ENCODE results near the gene HLA-DMA.

HLA-DMA gene

DNA sequence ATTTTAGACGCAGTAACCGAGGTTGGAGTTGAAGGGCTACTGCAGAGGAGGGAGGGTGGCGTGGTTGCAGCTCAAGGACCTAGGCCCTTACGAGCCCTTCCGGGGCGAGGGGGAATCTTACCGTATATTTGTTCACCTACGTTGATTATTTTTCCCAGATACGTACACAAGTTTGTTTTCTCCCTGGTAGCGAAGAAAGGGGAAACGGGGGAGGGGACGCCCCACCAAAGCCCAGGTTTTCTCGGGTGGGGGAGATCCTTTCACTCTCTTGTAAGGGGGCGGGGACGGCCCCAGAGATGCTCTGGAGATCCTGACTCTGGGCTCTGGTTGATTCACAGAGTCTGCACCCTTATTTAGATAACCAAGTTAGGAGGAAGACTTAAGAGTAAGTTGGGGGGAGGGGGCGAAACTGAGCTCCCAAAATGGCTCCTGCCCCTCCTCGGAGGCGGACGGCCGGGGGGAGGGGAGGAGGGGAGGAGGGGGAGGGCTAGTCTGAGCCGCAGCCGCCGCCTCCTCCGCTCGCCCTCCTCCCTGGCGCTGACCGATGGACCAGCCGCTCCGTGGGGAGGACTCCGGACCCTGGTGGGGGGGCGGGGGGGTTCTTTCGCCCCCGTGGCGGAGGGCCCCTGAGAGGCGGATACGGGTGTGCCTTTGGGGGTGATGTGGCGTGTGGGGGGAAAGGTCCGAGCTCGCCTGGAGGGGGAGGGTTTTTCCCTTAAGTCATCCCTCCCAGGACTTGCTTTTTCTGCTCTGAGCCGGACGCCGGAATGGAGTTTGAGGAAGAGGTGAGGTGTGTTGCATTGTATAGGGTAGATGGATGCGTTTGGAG is 17.7 kb upstream of the HLA-DMA start:
- no peak for TF ChIP-seq GATA2 (IDR thresholded peaks at IDR 0.05; ENCODE audit: low read depth, low read length)
- TF ChIP-seq GATA3 (IDR thresholded peaks at IDR 0.05; ENCODE audit: low read depth, low read length) = no peak

DNA sequence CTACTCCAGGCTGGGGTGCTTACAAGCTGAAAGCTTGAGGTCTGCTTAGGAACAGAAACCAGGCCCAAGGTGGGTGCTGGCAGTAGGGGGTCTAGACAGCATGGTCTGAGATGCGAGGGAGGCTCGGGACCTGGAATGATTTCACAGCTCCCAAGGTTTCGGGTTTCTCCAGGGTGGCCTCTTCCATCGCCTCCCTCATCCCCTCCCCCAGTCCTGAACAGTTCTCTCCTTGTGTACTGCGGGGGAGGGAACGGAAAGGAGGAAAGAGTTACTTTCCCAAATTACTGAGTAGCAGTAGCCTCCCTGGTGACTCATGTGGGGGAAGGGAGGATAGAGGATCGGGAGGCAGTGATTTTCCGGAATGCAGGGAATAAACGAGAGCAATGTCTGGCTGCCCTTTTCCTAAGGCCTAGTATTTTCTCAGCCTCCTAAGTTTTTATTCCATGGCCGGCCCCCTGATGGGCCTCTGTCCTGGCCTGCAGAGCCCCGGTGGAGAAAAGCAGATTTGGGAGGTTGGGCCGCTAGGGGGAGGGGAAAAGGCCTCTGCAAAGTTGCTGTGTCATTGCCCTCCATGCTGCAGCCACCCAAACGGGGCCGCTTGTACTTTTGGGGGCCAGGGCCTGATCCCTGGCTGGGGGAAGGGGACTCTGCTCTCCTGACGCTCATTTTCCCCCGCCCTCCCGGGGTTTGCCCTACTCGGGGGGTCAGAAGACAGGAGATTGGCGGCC is 17.0 kb upstream of the HLA-DMA start:
- TF ChIP-seq GATA2 (IDR thresholded peaks at IDR 0.05; ENCODE audit: low read depth, low read length) = no peak
- no peak for TF ChIP-seq GATA3 (IDR thresholded peaks at IDR 0.05; ENCODE audit: low read depth, low read length)

DNA sequence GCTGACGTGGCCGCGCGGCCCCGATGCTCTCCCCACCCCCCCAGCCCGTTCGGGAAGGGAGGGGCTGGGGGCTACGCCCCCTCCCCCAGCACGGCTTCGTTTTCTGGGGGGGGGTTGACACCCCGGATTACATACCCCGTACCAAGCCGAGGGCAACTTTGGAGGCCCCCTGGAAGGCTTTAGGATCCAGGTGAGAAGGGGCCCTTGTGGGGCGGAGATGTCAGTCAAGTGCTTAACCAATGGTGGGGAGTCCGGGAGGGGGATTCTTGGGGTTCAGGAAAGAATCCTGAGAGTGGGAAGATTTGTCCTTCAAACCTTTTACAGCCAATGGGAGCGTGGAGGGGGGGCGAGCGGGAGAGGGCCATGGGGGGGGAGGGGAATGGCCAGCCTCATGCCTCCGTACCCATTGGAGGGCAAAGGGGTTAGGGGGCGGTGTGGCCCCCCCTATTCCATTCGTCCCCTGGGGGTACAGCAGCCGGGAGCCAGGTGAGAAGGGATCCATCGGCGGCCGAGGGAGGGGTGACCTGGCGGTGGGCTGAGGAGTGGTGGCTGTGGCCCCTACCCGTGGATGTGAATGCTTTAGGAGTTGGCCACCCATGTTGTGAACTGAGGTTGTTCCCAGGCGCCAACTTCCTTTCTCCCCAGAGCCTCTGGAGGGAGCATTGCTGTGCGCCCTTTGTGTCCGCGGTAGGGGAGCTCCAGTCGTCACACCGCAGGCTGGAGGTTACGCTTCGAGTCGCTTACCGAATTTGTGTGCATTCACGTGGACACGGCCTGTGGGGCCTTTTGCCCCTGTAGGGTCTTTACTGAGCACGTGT is 16.2 kb upstream of the HLA-DMA start:
- TF ChIP-seq GATA3 (IDR thresholded peaks at IDR 0.05; ENCODE audit: low read depth, low read length) = no peak
- no peak for TF ChIP-seq GATA2 (IDR thresholded peaks at IDR 0.05; ENCODE audit: low read depth, low read length)

GRCh38 chr6:32968093-32968866 is 15.4 kb upstream of the HLA-DMA start, which contains the start of gene BRD2:
Gene BRD2 (plus strand): TSS chr6:32968594. CDS start chr6:32972899, 4,305 bp downstream.
- TF ChIP-seq GATA3 (IDR thresholded peaks at IDR 0.05; ENCODE audit: low read depth, low read length) (no peak), GATA2 (IDR thresholded peaks at IDR 0.05; ENCODE audit: low read depth, low read length) (peak; percentile 46; the same call in 1 of the 2 replicates)

GRCh38 chr6:32967151-32968091 is 14.5 kb upstream of the HLA-DMA start:
- TF ChIP-seq GATA3 (IDR thresholded peaks at IDR 0.05; ENCODE audit: low read depth, low read length) = no peak
- TF ChIP-seq GATA2 (IDR thresholded peaks at IDR 0.05; ENCODE audit: low read depth, low read length) = no peak

DNA sequence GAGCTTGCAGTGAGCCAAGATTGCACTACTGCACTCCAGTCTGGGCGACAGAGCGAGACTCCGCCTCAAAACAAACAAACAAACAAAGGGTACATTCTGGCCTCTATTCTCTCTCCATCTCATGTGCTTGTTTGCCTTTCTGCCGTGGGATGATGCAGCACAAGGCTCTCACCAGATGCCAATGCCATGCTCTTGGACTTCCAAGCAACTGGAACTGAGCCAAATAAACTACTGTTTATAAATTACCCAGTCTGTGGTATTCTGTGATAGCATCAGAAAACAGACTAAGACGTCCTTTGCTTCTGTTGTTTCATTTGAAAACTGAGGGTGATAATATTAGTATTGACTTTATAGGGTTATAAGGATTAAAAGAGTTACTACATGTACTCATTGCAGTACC is 11.9 kb upstream of the HLA-DMA start:
- TF ChIP-seq GATA2 (IDR thresholded peaks at IDR 0.05; ENCODE audit: low read depth, low read length) (no peak), GATA3 (IDR thresholded peaks at IDR 0.05; ENCODE audit: low read depth, low read length) (no peak)

DNA sequence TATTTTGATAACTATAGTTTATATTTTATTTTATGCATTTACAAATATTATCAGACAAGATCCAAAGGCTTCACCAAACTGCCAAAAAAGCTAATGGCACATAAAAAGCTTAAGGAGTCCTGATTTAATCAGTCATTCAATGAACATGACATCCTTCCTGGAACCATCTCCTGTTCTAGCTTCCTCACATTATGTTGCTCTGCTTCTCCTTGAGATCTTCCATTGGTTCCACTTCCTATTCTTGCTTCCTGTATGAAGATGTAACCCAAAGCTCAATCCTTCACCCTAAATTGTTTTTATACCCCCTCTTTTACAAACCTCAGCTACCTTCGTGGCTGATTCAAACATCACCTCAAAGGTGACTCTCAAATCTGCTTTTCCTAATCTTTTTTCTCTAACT is 11.0 kb upstream of the HLA-DMA start:
- TF ChIP-seq GATA2 (IDR thresholded peaks at IDR 0.05; ENCODE audit: low read depth, low read length) (no peak), GATA3 (IDR thresholded peaks at IDR 0.05; ENCODE audit: low read depth, low read length) (no peak)

GRCh38 chr6:32962213-32962826 is 9.4 kb upstream of the HLA-DMA start:
- TF ChIP-seq GATA2 (IDR thresholded peaks at IDR 0.05; ENCODE audit: low read depth, low read length) = no peak
- no peak for TF ChIP-seq GATA3 (IDR thresholded peaks at IDR 0.05; ENCODE audit: low read depth, low read length)

DNA sequence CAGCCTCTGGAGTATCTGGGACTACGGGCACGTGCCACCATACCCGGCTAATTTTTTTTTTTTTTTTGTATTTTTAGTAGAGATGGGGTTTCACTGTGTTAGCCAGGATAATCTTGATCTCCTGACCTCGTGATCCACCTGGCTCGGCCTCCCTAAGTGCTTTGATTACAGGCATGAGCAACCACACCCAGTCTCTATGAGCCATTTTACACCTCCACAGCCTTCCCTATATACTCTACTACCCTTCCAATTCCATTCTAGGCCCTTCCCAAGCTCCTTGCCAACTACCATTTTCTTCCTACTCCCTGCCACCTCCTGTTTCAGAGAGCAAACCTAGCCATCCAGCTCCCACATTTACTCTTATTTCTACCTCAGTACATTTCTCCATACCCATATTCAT is 7.7 kb upstream of the HLA-DMA start:
- no peak for TF ChIP-seq GATA3 (IDR thresholded peaks at IDR 0.05; ENCODE audit: low read depth, low read length)
- TF ChIP-seq GATA2 (IDR thresholded peaks at IDR 0.05; ENCODE audit: low read depth, low read length) = no peak

DNA sequence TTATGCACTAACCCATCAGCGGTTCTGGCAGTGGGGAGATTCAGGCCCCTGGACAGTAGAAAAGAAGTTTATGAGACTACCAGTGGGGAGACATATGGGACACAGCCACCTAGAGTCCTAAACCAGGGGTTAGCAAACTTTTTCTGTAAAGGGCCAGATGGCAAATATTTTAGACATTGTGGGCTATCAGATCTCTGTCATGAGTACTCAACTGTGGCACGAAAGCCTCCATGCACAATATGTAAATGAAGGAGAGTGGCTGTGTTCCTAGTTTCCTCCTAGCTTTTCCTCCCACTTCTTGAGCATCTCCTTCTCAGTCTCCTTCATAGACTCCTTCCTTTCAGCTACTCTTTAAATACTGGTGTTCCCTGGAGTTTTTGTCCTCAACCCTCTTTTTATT is 3.3 kb upstream of the HLA-DMA start:
- TF ChIP-seq GATA2 (IDR thresholded peaks at IDR 0.05; ENCODE audit: low read depth, low read length) (no peak), GATA3 (IDR thresholded peaks at IDR 0.05; ENCODE audit: low read depth, low read length) (no peak)

DNA sequence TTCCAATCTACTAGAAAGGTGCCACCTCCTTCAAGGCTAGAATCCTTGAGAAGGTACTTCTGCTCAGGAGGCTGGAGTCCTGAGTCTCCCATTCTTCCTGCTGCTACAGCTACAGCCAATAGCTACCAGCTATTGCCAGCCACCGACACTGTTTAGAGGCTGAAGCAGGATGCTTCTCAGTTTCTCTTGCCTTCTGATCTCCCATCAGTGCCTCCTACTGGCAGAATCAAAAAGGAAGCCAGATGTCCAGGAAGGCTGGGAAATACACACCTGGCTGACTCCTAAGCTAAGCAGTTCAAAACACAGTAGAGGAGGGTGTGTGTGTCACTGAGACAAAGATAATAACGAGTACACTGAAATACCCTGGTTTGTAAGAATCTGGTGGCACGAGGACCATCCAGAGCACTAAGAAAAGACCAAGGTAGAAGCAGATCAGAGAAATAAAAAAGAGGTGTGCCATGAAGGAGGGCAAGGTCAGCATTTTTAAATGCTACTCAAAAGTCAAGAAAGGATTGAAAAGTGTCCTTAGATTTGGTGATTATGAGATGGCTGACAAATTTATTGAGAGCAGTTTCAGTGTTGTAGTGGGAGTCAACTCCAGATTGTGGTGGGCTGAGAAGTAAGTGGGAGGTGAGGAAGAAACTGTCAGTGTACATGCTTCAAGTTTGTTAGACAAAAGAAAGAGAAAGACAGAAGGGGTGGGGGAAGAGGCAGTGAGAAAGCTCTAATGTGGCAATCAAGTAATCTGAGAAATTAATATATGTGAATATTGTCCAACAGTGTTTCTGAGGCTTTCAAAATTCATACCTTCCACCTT is 2.3 kb upstream of the HLA-DMA start:
- TF ChIP-seq GATA2 (IDR thresholded peaks at IDR 0.05; ENCODE audit: low read depth, low read length) (no peak), GATA3 (IDR thresholded peaks at IDR 0.05; ENCODE audit: low read depth, low read length) (no peak)
